Measurements from ENCODE around the gene ADAMTS17.

ADAMTS17 gene

GRCh38 chr15:100007609-100008008 is 334.2 kb downstream of the ADAMTS17 start:
- no peak for DNase-seq (ENCODE audit: low read depth)
- TF ChIP-seq CTCF (conservative IDR thresholded peaks at IDR 0.05; ENCODE audit: low read length), result no peak
- H3K4me3 ChIP-seq (ENCODE audit: low read length), result no peak overlapping the region

GRCh38 chr15:100005715-100006114 is 336.1 kb downstream of the ADAMTS17 start:
- TF ChIP-seq CTCF (conservative IDR thresholded peaks at IDR 0.05; ENCODE audit: low read length), result no peak
- no peak for DNase-seq (ENCODE audit: low read depth)
- no peak overlapping the region for H3K4me3 ChIP-seq (ENCODE audit: low read length)

- H3K4me3 ChIP-seq (ENCODE audit: low read length), result no peak overlapping the region
- DNase-seq (ENCODE audit: low read depth), result no peak
- no peak for TF ChIP-seq CTCF (conservative IDR thresholded peaks at IDR 0.05; ENCODE audit: low read length)
These were observed 336.8 kb downstream of the ADAMTS17 start for GRCh38 chr15:100005013-100005412.

- H3K4me3 ChIP-seq (ENCODE audit: low read length), result no peak overlapping the region
- no peak for TF ChIP-seq CTCF (conservative IDR thresholded peaks at IDR 0.05; ENCODE audit: low read length)
These were observed 338.8 kb downstream of the ADAMTS17 start for GRCh38 chr15:100002787-100003536.

GRCh38 chr15:100002086-100002620 is 339.6 kb downstream of the ADAMTS17 start:
- no peak for TF ChIP-seq CTCF (conservative IDR thresholded peaks at IDR 0.05; ENCODE audit: low read length)
- DNase-seq (ENCODE audit: low read depth), result no peak
- H3K4me3 ChIP-seq (ENCODE audit: low read length), result no peak overlapping the region

More at GRCh38 chr15:100002787-100003536, 338.8 kb downstream of the ADAMTS17 start:
- no peak for DNase-seq (ENCODE audit: low read depth)

- no peak for DNase-seq (ENCODE audit: low read depth)
- TF ChIP-seq CTCF (conservative IDR thresholded peaks at IDR 0.05; ENCODE audit: low read length), result no peak
- no peak overlapping the region for H3K4me3 ChIP-seq (ENCODE audit: low read length)
These were observed 340.4 kb downstream of the ADAMTS17 start for GRCh38 chr15:100001405-100001804.
